HG02840 (cell line): Measurements from ENCODE around the gene PIGR.

Source experiments
- ATAC-seq: cut with Tn5 transposase; IDR thresholded peaks from one replicate; pipeline ENCODE4 v1.9.1; 2021; ENCODE audit warnings: mild to moderate bottlenecking, moderate library complexity, moderate number of reproducible peaks; ENCODE audit not compliant: unreplicated experiment, low FRiP score

PIGR gene

GRCh38 chr1:206962272-206962671 is 16.0 kb upstream of the PIGR start:
- ATAC-seq: no peak

- no peak for ATAC-seq
Observed at GRCh38 chr1:206961668-206962067, 15.4 kb upstream of the PIGR start.

- ATAC-seq: no peak
Observed at GRCh38 chr1:206960676-206961386, 14.6 kb upstream of the PIGR start.

GRCh38 chr1:206958144-206958543 is 11.9 kb upstream of the PIGR start:
- no peak for ATAC-seq

GRCh38 chr1:206957639-206958038 is 11.4 kb upstream of the PIGR start:
- no peak for ATAC-seq

GRCh38 chr1:206955476-206956451 is 9.5 kb upstream of the PIGR start:
- ATAC-seq: no peak

GRCh38 chr1:206954459-206955342 is 8.4 kb upstream of the PIGR start:
- ATAC-seq: no peak

GRCh38 chr1:206953626-206954025 is 7.4 kb upstream of the PIGR start:
- ATAC-seq: no peak

GRCh38 chr1:206953126-206953525 is 6.9 kb upstream of the PIGR start:
- ATAC-seq: no peak

- no peak for ATAC-seq
Observed at GRCh38 chr1:206952171-206952570, 5.9 kb upstream of the PIGR start.

GRCh38 chr1:206951318-206952100 is 5.2 kb upstream of the PIGR start:
- no peak for ATAC-seq

GRCh38 chr1:206949641-206950040 is 3.4 kb upstream of the PIGR start:
- ATAC-seq: no peak

- ATAC-seq: no peak
Observed at GRCh38 chr1:206949208-206949607, 2.9 kb upstream of the PIGR start.

GRCh38 chr1:206947255-206947654 is 989 bp upstream of the PIGR start:
- no peak for ATAC-seq

- ATAC-seq: no peak
Observed at GRCh38 chr1:206945779-206946178, 487 bp downstream of the PIGR start.

- no peak for ATAC-seq
Observed at GRCh38 chr1:206944703-206945102, 1.6 kb downstream of the PIGR start.

- ATAC-seq: no peak
Observed at GRCh38 chr1:206941766-206942418, 4.4 kb downstream of the PIGR start.

- ATAC-seq: no peak
Observed at GRCh38 chr1:206940588-206940936, 5.7 kb downstream of the PIGR start.

- no peak for ATAC-seq
Observed at GRCh38 chr1:206939841-206940587, 6.3 kb downstream of the PIGR start.
